ENCODE measurements around the gene CCM2L.

The CCM2L gene

DNA sequence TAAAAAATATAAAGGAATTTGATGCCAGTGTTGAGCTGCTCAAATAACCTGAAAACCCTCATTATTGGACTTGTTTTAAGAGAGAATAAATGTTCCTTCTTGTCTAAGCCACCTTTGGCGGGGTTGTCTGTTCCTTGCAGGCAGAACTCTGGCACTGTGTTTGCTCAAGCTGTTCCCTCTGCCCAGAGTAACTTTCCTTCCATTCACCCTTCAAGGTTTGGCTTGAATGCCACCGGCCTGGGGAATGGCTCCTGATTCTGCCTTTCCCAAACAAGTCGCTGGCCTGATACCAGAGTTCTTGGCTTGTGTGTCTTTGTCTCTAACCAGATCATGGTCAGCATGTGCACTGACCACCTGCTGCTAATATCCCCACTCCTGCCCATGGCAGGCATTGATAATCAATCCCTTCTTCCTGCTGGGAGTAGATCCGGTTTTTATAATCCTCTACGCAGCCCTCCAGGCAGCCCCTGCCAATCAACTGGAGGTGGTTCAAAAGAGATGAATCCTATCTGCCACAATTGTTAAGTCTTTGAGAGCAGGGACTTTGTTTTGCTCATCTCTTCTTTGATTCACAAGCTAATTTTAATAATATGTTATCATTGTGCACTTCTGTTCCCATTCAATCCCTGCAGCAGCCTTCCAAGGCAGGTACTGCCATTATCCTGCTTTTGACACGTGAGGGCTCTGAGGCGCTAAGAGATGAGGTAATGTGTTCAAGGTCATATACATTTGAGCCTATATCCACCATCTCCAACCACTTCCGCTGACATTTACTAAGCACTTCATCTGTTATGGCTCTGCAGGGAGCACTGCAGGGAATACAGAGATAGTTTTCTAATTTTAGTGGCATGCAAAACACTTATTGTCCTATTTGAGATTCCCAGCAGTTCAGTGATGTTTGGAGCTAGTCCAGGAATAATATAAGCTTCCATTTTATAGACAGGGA, 3.1 kb upstream of the CCM2L start:
- Histone ChIP-seq H3K9me3 (no peaks in the 10 kb centered on the region), H3K27me3 (peaks cover 21% of the 10 kb centered on the region)
- TF ChIP-seq, protein P1, sequence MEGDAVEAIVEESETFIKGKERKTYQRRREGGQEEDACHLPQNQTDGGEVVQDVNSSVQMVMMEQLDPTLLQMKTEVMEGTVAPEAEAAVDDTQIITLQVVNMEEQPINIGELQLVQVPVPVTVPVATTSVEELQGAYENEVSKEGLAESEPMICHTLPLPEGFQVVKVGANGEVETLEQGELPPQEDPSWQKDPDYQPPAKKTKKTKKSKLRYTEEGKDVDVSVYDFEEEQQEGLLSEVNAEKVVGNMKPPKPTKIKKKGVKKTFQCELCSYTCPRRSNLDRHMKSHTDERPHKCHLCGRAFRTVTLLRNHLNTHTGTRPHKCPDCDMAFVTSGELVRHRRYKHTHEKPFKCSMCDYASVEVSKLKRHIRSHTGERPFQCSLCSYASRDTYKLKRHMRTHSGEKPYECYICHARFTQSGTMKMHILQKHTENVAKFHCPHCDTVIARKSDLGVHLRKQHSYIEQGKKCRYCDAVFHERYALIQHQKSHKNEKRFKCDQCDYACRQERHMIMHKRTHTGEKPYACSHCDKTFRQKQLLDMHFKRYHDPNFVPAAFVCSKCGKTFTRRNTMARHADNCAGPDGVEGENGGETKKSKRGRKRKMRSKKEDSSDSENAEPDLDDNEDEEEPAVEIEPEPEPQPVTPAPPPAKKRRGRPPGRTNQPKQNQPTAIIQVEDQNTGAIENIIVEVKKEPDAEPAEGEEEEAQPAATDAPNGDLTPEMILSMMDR (IDR thresholded peaks at IDR 0.05), result no peak

DNA sequence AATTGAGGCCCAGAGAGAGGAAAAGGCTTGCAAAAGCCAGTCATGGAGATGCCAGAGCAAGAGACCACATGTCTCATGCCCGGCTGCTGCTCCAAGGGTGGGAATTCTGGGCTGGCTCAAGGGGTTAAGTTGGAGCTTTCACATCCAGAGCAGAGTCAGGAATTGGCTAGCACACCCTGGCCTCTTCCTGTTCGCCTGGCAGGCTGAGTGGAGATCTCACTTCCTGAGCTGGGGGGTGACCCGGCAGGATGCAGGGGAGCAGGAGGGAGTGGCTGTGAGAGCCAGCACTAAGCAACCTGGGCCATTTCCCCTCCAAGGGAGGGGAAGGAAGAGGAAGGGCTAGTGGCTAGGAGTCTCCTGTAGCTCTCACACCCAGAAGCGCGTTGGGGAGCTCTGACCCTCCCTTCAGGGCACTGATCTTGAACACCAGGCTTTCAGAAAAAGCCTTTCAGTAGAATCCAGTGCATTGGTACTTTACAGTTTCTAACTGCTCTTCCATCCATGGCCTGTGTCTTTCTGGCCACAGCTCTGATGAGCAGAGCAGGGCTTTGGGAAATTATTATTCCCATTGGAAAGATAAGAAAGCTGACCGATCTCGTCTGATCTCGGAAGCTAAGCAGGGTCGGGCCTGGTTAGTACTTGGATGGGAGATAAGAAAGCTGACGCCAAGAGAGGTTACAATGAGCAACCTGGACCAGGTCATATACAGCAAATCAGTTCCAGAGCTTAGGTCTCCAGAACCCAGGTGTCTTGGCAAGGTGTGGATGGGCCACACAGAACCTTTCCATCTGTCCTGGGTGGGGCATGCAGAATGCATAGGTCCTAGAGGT, 2.2 kb upstream of the CCM2L start:
- Histone ChIP-seq H3K27me3 (peaks cover 30% of the 10 kb centered on the region), H3K9me3 (no peaks in the 10 kb centered on the region), H3K27ac (no peak overlapping the region), H3K4me1 (ENCODE audit: control insufficient read depth in 1 of 2, insufficient read depth in 1 of 2, low read depth in 1 of 2, low read length in 1 of 2) (no peaks in the 10 kb centered on the region), H3K36me3 (no peaks in the 10 kb centered on the region), H3K4me3 (ENCODE audit: low read depth in 1 of 2, low read length in 1 of 2) (no peak overlapping the region)
- TF ChIP-seq, protein P1 (IDR thresholded peaks at IDR 0.05), result no peak

More for the DNA sequence above, 3.1 kb upstream of the CCM2L start:
- no peak overlapping the region for H3K27ac ChIP-seq
- H3K4me3 ChIP-seq (ENCODE audit: low read depth in 1 of 2, low read length in 1 of 2), result no peak overlapping the region
- no peaks in the 10 kb centered on the region for H3K4me1 ChIP-seq (ENCODE audit: control insufficient read depth in 1 of 2, insufficient read depth in 1 of 2, low read depth in 1 of 2, low read length in 1 of 2)
- no peaks in the 10 kb centered on the region for H3K36me3 ChIP-seq

DNA sequence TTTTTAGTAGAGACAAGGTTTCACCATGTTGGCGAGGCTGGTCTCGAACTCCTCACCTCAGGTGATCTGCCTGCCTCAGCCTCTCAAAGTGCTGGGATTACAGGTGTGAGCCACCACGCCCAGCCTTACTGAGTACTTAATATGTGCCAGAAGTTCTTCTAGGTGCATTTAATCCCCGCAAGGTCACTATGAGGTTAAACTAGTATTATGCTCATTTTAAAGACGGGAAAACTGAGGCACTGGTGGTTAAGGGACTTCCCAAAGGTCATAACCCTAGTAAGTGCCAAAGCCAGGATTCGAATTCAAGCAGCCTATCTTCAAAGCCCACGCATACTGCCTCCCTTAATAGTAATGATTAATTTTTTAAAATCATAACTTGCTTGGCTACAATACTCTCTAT, 674 bp upstream of the CCM2L start:
- Histone ChIP-seq H3K27ac (no peak overlapping the region), H3K9me3 (no peaks in the 10 kb centered on the region), H3K4me1 (ENCODE audit: control insufficient read depth in 1 of 2, insufficient read depth in 1 of 2, low read depth in 1 of 2, low read length in 1 of 2) (no peaks in the 10 kb centered on the region), H3K27me3 (peaks cover 43% of the 10 kb centered on the region), H3K4me3 (ENCODE audit: low read depth in 1 of 2, low read length in 1 of 2) (no peak overlapping the region), H3K36me3 (no peaks in the 10 kb centered on the region)
- TF ChIP-seq, protein P1 (IDR thresholded peaks at IDR 0.05), result no peak

DNA sequence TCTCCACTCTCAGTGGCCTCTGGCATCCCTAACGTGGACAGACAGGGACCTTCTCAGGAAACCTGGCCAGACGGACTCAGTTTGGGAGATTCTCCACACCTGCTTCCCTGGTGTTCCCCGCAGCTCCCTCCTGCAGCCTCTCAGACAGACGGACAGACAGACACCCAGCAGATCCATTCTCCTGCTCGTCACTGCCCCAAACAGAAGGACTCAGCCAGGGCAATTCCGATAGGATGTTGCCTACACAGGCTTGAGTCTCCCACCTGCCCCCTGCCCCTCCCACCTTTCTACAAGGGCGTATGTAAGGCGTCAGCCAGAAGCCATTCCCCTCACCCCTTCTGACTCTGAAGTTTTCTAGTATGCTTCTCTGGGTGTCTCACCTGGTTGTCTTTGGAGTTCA, 428 bp downstream of the CCM2L start:
- TF ChIP-seq, protein P1 (IDR thresholded peaks at IDR 0.05), result no peak
- Histone ChIP-seq H3K36me3 (no peaks in the 10 kb centered on the region), H3K27me3 (peaks cover 54% of the 10 kb centered on the region), H3K4me3 (ENCODE audit: low read depth in 1 of 2, low read length in 1 of 2) (no peak overlapping the region), H3K4me1 (ENCODE audit: control insufficient read depth in 1 of 2, insufficient read depth in 1 of 2, low read depth in 1 of 2, low read length in 1 of 2) (no peaks in the 10 kb centered on the region), H3K27ac (no peak overlapping the region), H3K9me3 (no peaks in the 10 kb centered on the region)

DNA sequence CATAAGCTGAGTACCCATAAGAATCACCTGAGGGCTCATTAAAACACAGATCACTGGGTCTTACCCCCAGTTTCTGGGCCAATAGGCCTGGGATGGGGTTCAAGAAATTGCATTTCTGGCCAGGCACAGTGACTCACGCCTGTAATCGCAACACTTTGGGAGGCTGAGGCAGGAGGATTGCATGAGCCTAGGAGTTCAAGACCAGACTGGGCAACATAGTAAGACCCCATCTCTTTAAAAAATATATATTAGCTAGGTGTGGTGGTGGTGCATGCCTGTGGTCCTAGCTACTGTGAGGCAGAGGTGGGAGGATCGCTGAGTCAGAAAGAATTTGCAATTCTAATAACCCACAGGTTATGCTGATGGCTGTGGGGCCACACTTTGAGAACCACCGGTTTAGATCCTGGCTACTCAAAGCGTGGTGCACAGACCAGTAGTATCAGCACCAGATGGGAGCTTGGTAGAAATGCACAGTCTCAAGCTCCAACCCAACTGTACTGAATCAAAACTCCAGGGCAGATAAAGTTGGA, 2.0 kb downstream of the CCM2L start:
- H3K4me3 ChIP-seq (ENCODE audit: low read depth in 1 of 2, low read length in 1 of 2), result no peak overlapping the region
- TF ChIP-seq, protein P1 (IDR thresholded peaks at IDR 0.05), result no peak
- no peaks in the 10 kb centered on the region for H3K36me3 ChIP-seq
- no peak overlapping the region for H3K27ac ChIP-seq
- no peaks in the 10 kb centered on the region for H3K9me3 ChIP-seq
- peaks cover 69% of the 10 kb centered on the region for H3K27me3 ChIP-seq
- no peaks in the 10 kb centered on the region for H3K4me1 ChIP-seq (ENCODE audit: control insufficient read depth in 1 of 2, insufficient read depth in 1 of 2, low read depth in 1 of 2, low read length in 1 of 2)

All from neutrophil (primary cell).